Measurements from ENCODE around the gene TRABD2B.

Gene TRABD2B

GRCh38 chr1:47995306-47996050, 1.7 kb downstream of the TRABD2B start:
- no peaks in the 10 kb centered on the region for H3K4me1 ChIP-seq (ENCODE audit: insufficient read depth, low read length)
- H3K36me3 ChIP-seq (ENCODE audit: insufficient read depth, low read length), result no peaks in the 10 kb centered on the region
- peaks cover 75% of the 10 kb centered on the region for H3K27me3 ChIP-seq (ENCODE audit: insufficient read depth, low read length)
- H3K9me3 ChIP-seq (ENCODE audit: low read length), result peaks cover 3% of the 10 kb centered on the region
- no peak overlapping the region for H3K4me3 ChIP-seq (ENCODE audit: low read length)
- H2AFZ ChIP-seq (ENCODE audit: low read depth, low read length), result no peak overlapping the region

GRCh38 chr1:47993881-47994625, 3.1 kb downstream of the TRABD2B start:
- Histone ChIP-seq H3K4me1 (ENCODE audit: insufficient read depth, low read length) (no peaks in the 10 kb centered on the region), H2AFZ (ENCODE audit: low read depth, low read length) (no peak overlapping the region), H3K36me3 (ENCODE audit: insufficient read depth, low read length) (no peaks in the 10 kb centered on the region), H3K27me3 (ENCODE audit: insufficient read depth, low read length) (peaks cover 79% of the 10 kb centered on the region), H3K4me3 (ENCODE audit: low read length) (no peak overlapping the region), H3K9me3 (ENCODE audit: low read length) (peaks cover 3% of the 10 kb centered on the region)

GRCh38 chr1:47993416-47993740, 3.8 kb downstream of the TRABD2B start:
- Histone ChIP-seq H3K9me3 (ENCODE audit: low read length) (peaks cover 3% of the 10 kb centered on the region), H3K36me3 (ENCODE audit: insufficient read depth, low read length) (no peaks in the 10 kb centered on the region), H3K27me3 (ENCODE audit: insufficient read depth, low read length) (peaks cover 73% of the 10 kb centered on the region), H3K4me3 (ENCODE audit: low read length) (no peak overlapping the region), H2AFZ (ENCODE audit: low read depth, low read length) (no peak overlapping the region), H3K4me1 (ENCODE audit: insufficient read depth, low read length) (no peaks in the 10 kb centered on the region)

- Histone ChIP-seq H2AFZ (ENCODE audit: low read depth, low read length) (no peak overlapping the region), H3K27me3 (ENCODE audit: insufficient read depth, low read length) (peaks cover 71% of the 10 kb centered on the region), H3K36me3 (ENCODE audit: insufficient read depth, low read length) (no peaks in the 10 kb centered on the region), H3K4me1 (ENCODE audit: insufficient read depth, low read length) (no peaks in the 10 kb centered on the region), H3K4me3 (ENCODE audit: low read length) (no peak overlapping the region), H3K9me3 (ENCODE audit: low read length) (peaks cover 3% of the 10 kb centered on the region)
Observed at GRCh38 chr1:47992720-47993415, 4.3 kb downstream of the TRABD2B start.

DNA sequence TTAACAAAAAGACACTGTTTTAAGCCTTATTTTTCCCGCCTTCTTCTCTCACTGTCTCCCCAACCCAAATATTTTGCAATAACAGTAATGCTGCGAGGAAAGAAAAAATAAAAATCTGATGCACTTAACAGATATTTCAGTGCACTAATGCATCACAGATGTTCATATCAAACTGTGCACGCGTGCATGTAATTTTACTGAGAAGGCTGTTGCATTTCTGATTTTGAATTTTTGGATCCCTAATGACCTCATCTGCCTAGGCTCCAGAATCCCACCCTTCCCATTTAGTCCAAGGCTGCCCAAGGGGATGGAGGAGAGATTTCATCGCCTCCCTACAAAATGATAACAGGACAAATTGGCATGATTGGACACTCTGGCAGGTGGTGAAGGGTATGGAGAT, 5.5 kb downstream of the TRABD2B start:
- no peaks in the 10 kb centered on the region for H3K4me1 ChIP-seq (ENCODE audit: insufficient read depth, low read length)
- peaks cover 3% of the 10 kb centered on the region for H3K9me3 ChIP-seq (ENCODE audit: low read length)
- H3K4me3 ChIP-seq (ENCODE audit: low read length), result no peak overlapping the region
- H2AFZ ChIP-seq (ENCODE audit: low read depth, low read length), result no peak overlapping the region
- peaks cover 75% of the 10 kb centered on the region for H3K27me3 ChIP-seq (ENCODE audit: insufficient read depth, low read length)
- H3K36me3 ChIP-seq (ENCODE audit: insufficient read depth, low read length), result no peaks in the 10 kb centered on the region

DNA sequence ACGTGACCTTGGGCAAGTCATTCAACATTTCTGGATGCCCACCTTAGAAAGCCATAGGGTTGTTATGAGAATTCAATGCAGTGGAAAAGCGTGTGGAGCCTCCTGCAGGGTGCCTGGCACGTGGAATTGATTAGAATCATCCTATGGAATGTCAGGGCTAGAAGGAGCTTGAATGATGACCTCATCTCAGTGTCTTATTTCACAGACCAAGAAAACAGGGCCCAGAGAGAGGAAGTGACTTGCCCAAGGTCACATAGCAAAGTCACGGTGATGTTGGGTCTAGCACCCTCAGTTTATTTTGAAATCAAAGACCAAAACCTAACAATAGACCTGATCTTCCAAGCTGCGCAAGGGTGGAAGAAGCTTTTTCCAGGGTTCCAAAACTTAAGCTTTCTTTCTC, 6.0 kb downstream of the TRABD2B start:
- no peak overlapping the region for H3K4me3 ChIP-seq (ENCODE audit: low read length)
- peaks cover 3% of the 10 kb centered on the region for H3K9me3 ChIP-seq (ENCODE audit: low read length)
- H3K36me3 ChIP-seq (ENCODE audit: insufficient read depth, low read length), result no peaks in the 10 kb centered on the region
- no peaks in the 10 kb centered on the region for H3K4me1 ChIP-seq (ENCODE audit: insufficient read depth, low read length)
- H3K27me3 ChIP-seq (ENCODE audit: insufficient read depth, low read length), result peaks cover 71% of the 10 kb centered on the region
- no peak overlapping the region for H2AFZ ChIP-seq (ENCODE audit: low read depth, low read length)

DNA sequence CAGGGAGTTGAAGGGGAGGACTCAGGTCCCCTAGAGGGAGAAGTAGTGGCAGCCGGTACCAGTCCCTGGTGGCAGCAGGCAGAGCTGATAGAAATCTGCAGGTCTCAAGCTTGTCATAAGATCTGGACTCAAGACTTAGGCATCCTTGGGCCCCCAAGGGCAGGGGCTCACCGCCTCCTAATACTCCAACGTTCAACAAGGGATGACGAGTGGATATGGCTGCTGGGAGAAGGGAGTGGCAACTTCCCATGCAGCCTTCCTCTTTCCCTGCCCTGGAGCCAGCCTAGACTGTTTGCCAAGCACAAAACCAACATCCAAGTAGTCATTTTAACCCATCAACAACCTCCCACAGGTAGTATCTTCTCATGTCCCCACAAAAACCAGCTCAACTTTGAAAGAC, 6.9 kb downstream of the TRABD2B start:
- H2AFZ ChIP-seq (ENCODE audit: low read depth, low read length), result no peak overlapping the region
- H3K4me1 ChIP-seq (ENCODE audit: insufficient read depth, low read length), result no peaks in the 10 kb centered on the region
- no peak overlapping the region for H3K4me3 ChIP-seq (ENCODE audit: low read length)
- peaks cover 65% of the 10 kb centered on the region for H3K27me3 ChIP-seq (ENCODE audit: insufficient read depth, low read length)
- H3K9me3 ChIP-seq (ENCODE audit: low read length), result peaks cover 3% of the 10 kb centered on the region
- no peaks in the 10 kb centered on the region for H3K36me3 ChIP-seq (ENCODE audit: insufficient read depth, low read length)

DNA sequence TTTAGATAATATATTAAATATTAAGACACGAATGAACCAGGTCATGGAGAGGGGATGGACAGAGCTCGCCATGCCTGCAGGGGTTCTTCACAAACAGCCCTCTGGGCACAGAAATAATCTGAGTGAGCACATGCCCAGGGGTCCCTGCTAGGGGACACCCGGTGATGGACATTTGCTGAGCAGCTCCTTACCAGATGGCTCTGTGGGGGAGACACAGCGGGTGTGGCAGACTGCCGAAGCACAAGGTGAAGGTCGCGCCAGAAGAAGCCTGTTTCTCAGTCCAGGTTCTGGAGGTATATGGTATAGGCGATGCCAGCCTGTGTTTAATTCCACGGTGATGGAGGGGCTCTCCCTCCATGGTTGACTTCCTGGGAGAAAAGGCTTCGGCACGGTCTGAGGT, 9.6 kb downstream of the TRABD2B start:
- Histone ChIP-seq H3K9me3 (ENCODE audit: low read length) (no peaks in the 10 kb centered on the region), H3K36me3 (ENCODE audit: insufficient read depth, low read length) (no peaks in the 10 kb centered on the region), H2AFZ (ENCODE audit: low read depth, low read length) (no peak overlapping the region), H3K4me3 (ENCODE audit: low read length) (no peak overlapping the region), H3K27me3 (ENCODE audit: insufficient read depth, low read length) (peaks cover 42% of the 10 kb centered on the region), H3K4me1 (ENCODE audit: insufficient read depth, low read length) (no peaks in the 10 kb centered on the region)

GRCh38 chr1:47986761-47987200, 10.4 kb downstream of the TRABD2B start:
- Histone ChIP-seq H3K27me3 (ENCODE audit: insufficient read depth, low read length) (peaks cover 34% of the 10 kb centered on the region), H3K4me3 (ENCODE audit: low read length) (no peak overlapping the region), H3K36me3 (ENCODE audit: insufficient read depth, low read length) (no peaks in the 10 kb centered on the region), H3K4me1 (ENCODE audit: insufficient read depth, low read length) (no peaks in the 10 kb centered on the region), H3K9me3 (ENCODE audit: low read length) (no peaks in the 10 kb centered on the region), H2AFZ (ENCODE audit: low read depth, low read length) (no peak overlapping the region)

- Histone ChIP-seq H3K36me3 (ENCODE audit: insufficient read depth, low read length) (no peaks in the 10 kb centered on the region), H3K9me3 (ENCODE audit: low read length) (no peaks in the 10 kb centered on the region), H2AFZ (ENCODE audit: low read depth, low read length) (no peak overlapping the region), H3K4me3 (ENCODE audit: low read length) (no peak overlapping the region), H3K27me3 (ENCODE audit: insufficient read depth, low read length) (peaks cover 20% of the 10 kb centered on the region), H3K4me1 (ENCODE audit: insufficient read depth, low read length) (no peaks in the 10 kb centered on the region)
Observed at GRCh38 chr1:47985018-47985417, 12.2 kb downstream of the TRABD2B start.

DNA sequence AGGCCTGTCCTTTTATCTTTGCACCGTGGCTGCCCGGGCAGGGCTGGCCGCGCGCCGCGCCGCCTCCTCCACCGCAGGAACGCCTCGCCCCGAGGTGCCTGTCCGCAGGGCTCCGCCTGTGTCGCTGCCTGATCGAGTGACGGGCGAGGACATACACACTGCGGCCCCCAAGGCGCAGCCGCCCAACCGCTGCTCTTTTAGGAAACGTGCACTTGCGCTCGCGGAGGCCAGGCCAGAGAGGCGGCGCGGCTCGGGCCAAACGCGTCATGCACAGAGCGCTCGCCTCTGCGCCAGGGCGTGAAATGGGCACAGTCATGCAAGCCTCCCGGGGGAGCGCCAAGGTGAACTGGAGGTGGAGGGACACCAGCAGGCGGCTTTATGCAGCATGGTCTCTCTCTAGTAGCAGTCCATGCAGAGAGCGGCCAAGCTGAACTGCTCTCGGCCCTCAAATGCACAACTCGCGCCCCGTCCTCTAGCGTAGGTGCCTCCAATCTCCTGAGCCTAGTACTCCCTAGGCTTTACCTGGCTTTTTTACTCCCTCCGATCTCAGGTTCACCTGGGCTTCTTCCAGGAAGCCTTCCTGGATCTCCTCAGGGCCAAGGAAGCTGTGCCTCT, 12.9 kb downstream of the TRABD2B start:
- Histone ChIP-seq H3K4me1 (ENCODE audit: insufficient read depth, low read length) (no peaks in the 10 kb centered on the region), H3K36me3 (ENCODE audit: insufficient read depth, low read length) (no peaks in the 10 kb centered on the region), H2AFZ (ENCODE audit: low read depth, low read length) (no peak overlapping the region), H3K9me3 (ENCODE audit: low read length) (no peaks in the 10 kb centered on the region), H3K4me3 (ENCODE audit: low read length) (no peak overlapping the region), H3K27me3 (ENCODE audit: insufficient read depth, low read length) (peaks cover 19% of the 10 kb centered on the region)

GRCh38 chr1:47983691-47984090, 13.5 kb downstream of the TRABD2B start:
- Histone ChIP-seq H3K4me3 (ENCODE audit: low read length) (no peak overlapping the region), H3K36me3 (ENCODE audit: insufficient read depth, low read length) (no peaks in the 10 kb centered on the region), H3K4me1 (ENCODE audit: insufficient read depth, low read length) (no peaks in the 10 kb centered on the region), H3K27me3 (ENCODE audit: insufficient read depth, low read length) (peaks cover 19% of the 10 kb centered on the region), H2AFZ (ENCODE audit: low read depth, low read length) (no peak overlapping the region), H3K9me3 (ENCODE audit: low read length) (no peaks in the 10 kb centered on the region)
